Fibroblast of mammary gland (primary cell): ENCODE measurements around the gene FAM131C.

Source experiments
- DNase-seq: peaks from one replicate; pipeline ENCODE4 v3.0.0-alpha.2; 2010; ENCODE audit warnings: low read depth
- H3K4me3 ChIP-seq: 2 replicates; pipeline ENCODE4 v1.5.1; 2011; ENCODE audit warnings: low read depth, mild to moderate bottlenecking, low read length, moderate library complexity; ENCODE audit not compliant: control insufficient read depth
- TF ChIP-seq, protein P1 (sequence below): conservative IDR thresholded peaks from 2 replicates; pipeline ENCODE4 v1.5.1; 2011; ENCODE audit warnings: low read depth, low read length, inconsistent platforms; ENCODE audit not compliant: control insufficient read depth, insufficient read depth

FAM131C gene

DNA sequence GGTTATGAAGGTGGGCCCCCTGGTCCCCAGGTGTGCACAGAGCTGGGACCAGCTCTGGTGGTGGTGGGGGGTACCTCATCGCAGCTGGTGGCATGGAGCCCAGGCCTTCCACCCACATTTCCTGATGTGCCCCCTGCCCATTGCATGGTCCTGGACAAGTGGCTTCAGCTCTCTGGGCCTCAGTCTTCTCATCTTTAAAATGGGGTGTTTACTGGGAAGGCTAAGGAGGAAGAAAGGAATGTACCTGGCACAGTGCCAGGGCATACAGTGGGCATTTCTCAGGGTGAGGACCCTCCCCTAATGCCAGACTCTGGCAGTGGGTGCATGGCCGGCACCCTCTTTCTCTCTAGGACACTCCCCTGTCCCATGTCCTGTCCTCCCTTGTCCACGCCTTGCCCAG, 22.4 kb downstream of the FAM131C start:
- no peak for DNase-seq
- H3K4me3 ChIP-seq = no peak overlapping the region
- TF ChIP-seq, protein P1, sequence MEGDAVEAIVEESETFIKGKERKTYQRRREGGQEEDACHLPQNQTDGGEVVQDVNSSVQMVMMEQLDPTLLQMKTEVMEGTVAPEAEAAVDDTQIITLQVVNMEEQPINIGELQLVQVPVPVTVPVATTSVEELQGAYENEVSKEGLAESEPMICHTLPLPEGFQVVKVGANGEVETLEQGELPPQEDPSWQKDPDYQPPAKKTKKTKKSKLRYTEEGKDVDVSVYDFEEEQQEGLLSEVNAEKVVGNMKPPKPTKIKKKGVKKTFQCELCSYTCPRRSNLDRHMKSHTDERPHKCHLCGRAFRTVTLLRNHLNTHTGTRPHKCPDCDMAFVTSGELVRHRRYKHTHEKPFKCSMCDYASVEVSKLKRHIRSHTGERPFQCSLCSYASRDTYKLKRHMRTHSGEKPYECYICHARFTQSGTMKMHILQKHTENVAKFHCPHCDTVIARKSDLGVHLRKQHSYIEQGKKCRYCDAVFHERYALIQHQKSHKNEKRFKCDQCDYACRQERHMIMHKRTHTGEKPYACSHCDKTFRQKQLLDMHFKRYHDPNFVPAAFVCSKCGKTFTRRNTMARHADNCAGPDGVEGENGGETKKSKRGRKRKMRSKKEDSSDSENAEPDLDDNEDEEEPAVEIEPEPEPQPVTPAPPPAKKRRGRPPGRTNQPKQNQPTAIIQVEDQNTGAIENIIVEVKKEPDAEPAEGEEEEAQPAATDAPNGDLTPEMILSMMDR = no peak

DNA sequence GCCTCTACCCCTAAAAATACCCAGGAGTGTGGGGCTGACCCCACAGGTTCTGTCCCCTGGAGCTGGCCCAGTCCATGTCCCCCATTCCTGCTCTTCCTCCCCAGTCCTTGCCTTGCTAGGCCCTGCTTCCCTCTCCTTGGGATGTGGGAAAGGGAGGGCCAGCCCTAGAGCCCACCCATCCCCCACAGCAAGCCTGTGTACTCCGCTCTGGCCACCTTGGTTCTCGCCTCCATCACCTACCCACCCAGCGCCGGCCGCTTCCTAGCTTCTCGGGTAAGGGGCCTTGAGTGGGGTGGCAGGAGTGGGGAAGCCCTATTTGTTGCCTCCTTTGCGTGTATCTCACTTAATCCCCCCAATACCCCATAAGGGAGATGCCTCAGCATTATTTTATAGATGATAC, 23.1 kb downstream of the FAM131C start:
- DNase-seq = no peak
- no peak overlapping the region for H3K4me3 ChIP-seq
- TF ChIP-seq, protein P1 = no peak

DNA sequence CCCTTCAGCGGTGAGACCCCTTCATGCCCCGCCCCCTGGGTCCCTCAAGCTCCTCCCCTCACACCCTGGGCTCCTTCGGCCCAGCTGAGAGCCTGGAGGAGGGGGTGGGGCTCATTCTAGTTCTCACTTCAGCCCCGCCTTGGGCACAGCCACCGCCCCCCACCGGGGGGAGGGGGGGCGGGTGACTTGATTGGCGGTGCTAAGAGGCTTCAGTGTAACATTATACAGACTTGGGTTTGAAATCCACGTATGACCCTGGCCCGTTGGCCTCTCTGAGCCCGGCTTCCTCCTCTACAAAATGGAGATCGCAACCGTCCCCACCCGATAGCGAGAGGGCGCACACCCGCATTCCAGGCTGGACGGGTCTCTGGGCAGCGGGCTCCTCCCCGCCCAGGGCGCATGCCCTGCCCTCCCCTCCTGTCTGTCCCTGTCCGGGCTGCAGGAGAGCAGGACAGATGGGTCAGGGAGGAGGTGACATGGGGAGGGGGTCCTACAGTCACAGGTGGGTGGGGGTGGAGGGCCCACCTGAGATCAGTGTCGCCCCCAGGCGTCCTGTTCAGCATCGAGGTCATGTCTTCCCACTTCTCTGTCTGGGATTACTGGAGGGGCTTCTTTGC, 24.8 kb downstream of the FAM131C start:
- TF ChIP-seq, protein P1 = no peak
- DNase-seq = no peak
- no peak overlapping the region for H3K4me3 ChIP-seq

DNA sequence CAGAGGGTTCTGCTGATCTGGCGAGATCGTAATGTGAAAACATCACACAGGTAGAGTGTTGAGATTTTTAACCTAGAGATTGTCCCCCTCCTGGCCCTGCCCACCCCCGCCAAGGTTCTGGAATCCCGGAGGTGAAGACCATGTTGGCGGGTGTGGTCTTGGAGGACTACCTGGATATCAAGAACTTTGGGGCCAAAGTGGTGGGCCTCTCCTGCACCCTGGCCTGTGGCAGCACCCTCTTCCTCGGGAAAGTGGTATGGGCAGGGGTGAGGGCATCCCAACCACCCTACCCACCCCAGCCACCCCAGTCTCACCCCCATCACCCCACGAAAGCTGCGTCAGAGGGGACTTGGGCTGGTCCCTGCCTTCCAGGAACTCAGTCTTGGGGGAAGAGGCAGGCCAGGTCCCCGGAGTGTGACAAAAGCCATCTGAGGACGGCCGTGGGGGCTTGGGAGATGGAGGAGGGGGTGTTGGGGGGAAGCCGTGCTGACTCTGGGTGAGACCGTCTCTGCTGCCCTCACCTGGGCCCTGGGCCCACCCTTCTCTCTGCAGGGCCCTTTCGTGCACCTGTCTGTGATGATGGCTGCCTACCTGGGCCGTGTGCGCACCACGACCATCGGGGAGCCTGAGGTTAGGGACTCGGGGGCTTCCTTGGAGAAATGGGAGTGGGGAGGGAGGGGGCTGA, 25.5 kb downstream of the FAM131C start:
- no peak for DNase-seq
- TF ChIP-seq, protein P1 = no peak
- H3K4me3 ChIP-seq = no peak overlapping the region

DNA sequence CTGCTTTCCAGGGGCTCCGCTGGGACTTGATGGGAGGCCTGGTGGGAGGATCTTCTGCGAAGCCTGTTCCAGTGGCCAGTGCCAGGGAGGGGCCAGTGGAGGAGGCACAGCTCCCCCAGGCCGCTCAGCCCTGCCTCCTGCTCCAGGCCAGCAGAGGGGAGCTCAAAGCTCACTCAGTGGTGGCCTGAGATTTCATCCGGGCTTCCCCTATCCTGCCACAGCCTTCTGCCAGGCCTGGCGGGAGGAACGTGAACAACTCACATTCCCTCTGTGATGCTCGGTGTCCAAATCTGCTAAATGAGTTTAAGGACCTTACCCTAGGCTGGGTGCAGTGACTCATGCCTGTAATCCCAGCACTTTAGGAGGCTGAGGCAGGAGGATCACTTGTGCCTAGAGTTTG, 26.6 kb downstream of the FAM131C start:
- TF ChIP-seq, protein P1 = no peak
- no peak overlapping the region for H3K4me3 ChIP-seq
- no peak for DNase-seq

DNA sequence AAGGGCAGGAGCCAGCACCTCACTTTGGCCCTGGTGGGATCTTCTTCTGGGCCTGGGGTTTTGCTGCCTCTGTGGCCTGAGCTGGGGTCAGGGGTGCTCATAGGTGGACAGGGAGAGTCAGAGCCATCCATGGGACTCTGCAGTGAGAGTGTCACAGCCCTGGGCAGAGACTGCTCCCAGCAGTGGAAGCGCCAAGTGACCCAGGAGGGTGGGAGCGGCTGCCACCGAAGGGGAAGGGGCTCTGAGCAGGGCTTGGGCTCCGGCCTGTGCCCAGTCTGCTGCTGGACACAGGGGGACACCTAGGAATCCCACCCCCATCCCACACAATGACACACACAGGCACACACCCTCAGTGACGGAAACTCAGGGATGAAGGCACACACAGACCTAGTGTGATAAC, 29.5 kb downstream of the FAM131C start:
- H3K4me3 ChIP-seq = no peak overlapping the region
- DNase-seq = no peak
- TF ChIP-seq, protein P1 = no peak
